NCI-H2196 treated with DMSO at 0.1 percent for 48 hours (cell line): ENCODE results near the gene PITPNM2.

Experiments used
- DNase-seq: peaks from one replicate; lab custom pipeline; 2025; ENCODE audit not compliant: unreplicated experiment; lab: John Stamatoyannopoulos, UW

The PITPNM2 gene

DNA sequence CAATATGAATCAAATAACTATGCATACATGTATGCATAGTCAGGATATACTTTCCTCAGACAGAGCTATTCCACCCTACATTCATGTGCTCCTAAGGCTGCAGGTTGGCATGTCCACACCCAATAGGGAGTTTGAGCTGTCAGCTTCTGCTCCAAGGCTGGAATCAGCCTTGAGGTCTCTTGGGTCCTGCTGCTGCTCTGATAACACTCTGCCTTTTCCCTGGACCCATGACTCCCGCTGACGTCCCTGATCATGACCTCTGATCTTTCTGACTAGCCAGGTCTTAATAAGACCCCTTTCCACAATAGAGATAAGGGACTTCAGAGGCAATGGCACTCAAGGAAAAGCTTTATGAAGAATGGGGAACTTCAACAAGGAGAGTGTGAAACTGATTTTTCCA lies 5.7 kb downstream of the PITPNM2 start:
- no peak for DNase-seq

- no peak for DNase-seq
Observed at GRCh38 chr12:123143736-123144461, 7.0 kb downstream of the PITPNM2 start.

DNA sequence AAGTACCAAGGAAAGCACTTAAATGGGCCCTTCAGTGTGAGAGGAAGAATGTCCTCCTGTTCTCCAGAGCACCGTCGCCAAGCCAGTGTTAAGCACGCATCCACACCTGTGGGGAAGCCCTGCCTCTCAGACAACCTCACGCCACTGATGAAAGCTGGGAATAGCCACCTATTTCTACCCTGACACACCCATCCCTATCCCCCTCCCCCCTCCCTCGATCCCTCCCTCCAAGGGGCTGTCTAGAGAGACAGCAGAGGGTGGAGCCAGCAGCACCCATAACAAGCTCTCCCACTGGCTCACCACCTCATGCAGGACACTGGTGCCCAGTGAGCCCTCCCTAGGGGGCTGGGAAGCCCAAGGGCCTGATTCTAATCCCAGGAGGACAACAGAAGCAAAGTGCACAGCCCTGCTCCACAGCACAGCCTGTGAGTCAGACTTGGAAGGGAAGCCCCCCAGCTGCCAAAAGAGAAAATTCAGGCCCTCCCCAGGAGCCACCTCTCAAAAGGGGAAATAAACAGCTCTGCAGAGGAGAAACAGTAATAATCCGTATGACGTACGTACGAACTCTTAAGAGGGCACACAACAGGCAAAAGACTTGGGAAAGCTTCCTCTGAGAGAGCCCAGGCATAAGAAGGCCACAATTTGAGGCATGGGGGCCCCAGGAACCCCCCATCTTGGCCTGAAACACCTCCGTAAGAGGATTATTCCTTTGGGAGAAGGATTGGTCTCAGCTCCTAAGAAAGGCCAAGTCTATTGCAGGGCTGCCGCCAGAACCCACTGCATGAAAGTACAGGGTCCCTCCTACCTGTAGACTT lies 7.8 kb downstream of the PITPNM2 start:
- DNase-seq, result no peak

- DNase-seq, result no peak
Observed at GRCh38 chr12:123142518-123142840, 8.4 kb downstream of the PITPNM2 start.

GRCh38 chr12:123141615-123142517 lies 9.0 kb downstream of the PITPNM2 start:
- DNase-seq, result no peak

DNA sequence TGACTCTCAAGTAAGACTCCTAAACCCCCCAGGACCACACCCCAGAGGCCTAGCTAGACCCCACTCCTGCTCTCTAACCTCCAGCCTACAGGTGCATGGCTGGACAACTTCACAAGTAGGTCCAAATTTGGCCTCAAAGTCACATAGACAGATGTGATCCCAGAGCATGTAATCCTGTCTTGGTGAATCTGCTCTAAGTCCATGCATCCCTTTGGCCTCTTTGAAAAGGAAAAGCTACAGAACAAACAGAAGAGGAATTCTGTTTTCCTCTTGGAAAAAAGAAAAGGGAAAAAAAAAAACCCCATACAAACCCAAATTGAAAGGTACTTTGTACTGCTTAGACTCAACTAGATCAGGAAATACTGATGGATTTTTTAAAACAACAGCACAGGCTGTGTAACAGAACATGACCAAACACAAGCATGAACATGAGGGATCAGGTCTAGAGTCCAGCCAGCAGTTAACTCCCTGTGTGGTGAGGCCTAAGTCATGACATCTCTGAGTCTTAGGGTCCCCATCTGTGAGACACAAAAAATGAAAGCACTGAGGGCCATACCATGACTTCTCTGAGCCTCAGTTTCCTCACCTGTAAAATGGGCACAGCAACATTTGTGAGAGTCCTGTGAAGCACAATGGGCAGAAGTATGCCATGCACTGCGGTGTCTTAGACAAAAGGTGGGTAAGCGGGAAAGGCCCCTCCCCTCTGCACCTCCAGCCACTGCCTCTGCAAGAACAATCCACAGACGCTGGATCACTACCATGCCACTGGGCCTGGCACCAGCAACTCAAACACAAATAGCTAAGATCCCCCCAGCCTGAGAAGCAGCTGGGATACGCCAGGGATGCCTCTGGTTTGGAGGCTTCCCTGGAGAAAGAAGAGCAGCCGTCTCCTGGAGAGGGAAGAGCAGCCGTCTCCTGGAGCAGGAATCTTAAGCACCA lies 9.9 kb downstream of the PITPNM2 start:
- DNase-seq, result no peak

DNA sequence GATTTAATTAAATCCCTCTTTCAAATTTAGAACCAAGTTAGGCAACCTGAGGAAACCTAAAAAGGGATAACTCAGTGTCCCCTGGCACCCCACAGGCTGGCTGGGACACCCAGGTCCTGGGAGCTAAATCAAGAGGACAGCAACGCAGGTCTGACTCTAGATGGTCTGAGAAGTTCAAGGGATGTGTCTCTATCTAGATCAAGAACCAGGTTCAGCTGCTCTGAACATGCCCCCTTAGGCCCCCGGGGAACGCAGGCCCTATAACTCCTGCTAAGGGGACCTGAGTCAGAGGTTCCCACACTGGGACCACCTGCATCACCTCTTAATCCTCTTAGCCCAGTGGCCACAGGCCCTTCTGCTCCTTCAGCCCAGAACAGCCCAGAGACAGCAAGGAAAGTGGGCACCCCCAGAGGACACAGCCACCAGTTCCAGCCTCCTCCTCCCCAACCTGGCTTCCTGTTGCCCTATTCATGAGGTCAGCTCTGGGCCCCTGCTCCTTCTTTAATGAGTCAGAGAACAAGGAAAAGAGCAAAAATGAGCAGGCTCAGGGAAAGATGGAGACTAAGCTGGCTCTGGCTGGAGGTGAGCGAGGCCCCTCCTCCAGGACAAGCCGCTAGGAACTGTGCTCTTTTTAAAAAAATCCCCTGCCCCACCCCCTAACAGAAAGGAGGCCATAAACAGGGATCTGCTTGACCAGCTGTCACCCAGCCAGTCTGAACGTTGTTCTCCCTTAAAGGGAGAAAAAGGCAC lies 10.8 kb downstream of the PITPNM2 start:
- DNase-seq, result peak; percentile 19

DNA sequence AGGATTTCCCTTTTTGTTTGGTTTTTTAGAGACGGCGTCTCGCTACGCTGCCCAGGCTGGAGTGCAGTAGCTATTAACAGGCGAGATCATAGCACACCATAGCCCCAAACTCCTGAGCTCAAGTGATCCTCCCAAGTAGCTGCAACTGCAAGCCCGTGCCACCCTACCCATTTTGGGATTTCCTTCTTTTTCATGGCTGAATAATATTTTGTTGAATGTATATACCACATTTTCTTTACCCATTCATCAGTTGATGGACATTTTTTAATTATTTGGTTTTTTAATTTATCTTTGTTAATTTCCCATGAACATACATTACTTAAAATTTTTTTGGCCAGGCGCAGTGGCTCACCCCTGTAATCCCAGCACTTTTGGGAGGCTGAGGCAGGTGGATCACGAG lies 15.2 kb downstream of the PITPNM2 start:
- DNase-seq, result no peak

DNA sequence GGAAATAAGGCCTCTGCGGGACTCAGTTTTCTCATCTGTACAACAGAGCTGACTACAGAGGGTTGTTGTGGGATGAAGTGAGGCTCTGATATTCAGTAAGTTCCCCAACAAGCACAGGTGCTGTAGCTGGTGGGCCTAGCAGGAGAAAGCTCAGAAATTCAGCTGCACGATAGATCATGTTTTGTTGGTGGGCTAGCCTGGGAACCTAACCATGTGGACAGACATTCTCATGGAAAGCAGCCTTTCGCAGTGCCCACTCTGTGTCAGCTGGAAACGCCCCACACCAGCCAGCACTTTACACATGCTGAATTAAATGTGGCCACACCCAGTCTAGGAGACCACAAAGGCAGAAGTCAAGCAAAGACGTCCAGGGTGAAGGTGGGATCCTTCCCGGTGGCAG lies 16.1 kb downstream of the PITPNM2 start:
- DNase-seq, result no peak

GRCh38 chr12:123134271-123134671 lies 16.6 kb downstream of the PITPNM2 start:
- no peak for DNase-seq

- no peak for DNase-seq
Observed at GRCh38 chr12:123133701-123134100, 17.2 kb downstream of the PITPNM2 start.

DNA sequence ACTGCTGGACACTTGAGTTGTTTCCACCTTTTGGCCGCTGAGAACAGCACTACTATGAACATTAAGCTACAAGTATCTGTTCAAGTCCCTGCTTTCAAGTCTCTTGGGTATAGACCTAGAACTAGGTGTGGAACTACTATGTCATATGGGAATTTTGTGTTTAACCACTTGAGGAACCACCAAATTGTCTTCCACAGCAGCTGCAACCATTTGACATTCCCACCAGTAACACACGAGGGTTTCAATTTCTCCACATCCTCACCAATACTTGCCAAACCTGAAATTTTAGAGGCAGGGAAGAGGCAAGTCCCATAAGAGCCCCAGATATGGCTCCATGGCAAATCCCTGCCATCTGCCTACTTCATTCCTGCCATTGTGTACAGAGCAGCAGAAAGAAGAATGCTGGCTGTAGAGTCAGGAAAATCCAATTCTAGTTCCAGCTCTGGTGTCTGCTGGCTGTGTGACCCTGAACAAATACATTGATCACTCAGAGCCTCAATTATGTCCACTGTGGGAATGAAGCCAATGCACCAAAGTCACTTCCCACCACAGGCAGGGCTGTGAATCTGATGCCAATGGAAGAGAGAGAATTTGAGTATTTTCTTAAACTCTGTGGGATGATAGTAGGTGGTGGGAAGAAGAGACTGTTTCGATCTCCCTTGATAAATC lies 17.8 kb downstream of the PITPNM2 start:
- peak; percentile 53 for DNase-seq

DNA sequence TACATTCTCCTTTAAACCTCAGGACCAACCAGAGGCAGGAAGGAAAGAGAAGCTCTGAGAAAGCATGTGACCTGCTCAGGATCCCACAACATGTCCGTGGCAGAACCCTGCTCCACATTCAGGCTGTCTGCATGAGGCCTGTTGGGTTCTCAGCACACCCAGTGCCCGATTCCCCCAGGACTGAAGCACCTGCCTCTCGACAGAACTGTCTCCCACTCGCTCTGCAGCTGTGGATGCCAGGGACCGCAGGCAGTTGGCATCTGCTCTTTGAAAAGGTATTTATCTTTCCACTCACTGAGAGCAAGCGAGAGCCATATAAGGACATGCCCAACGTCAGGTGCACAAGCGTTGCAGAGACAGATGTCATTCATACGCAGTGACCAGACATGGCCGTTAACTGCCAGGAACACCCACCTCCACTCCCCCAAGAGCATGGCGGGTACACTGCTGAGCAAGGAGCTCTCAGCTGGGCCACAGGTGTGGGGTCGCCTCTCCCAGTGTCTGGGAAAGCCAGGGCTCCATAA lies 18.9 kb downstream of the PITPNM2 start:
- peak; percentile 94 for DNase-seq

DNA sequence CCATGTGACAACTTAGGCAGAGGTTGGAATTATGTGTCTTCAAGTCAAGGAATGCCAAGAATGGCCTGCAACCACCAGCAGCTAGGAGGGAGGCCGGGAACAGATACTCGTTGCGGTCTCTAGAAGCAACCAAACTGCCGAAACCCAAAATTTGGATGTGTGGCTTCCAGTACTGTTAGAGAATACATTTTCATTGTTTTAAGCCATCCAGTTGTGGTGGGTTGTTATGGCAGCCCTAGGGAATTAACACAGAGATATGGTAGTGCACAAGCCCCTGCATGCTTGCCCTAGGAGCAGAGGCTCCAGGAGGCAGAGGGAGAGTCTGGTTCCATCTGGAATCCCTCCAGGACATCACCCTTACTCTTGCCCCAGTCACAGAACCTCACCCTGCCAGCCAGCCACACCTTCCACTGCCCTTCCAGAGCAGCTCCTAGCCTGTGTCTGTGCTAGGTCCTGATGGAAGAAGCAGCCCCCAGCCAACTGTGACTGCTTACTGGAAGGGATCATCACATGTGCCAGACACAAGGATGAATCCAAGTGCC lies 19.5 kb downstream of the PITPNM2 start:
- no peak for DNase-seq

DNA sequence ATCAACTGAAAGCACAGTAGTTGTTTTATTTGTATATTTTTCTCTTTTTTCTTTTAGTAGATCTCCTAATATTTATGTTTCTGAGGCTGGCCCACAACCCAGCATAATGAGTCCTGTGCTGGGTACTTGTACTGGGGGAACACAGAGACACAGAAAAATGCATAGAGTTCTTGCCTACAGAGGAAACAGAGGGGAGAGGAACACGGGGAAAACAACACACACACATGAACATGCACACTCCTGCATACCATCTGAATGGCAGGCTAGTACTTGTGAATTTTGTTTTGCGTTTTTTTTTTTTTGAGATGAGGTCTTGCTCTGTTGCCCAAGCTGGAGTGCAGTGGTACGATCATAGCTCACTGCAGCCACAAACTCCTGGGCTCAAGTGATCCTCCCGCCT lies 21.3 kb downstream of the PITPNM2 start:
- DNase-seq, result no peak

GRCh38 chr12:123127182-123127495 lies 23.8 kb downstream of the PITPNM2 start:
- DNase-seq, result no peak

DNA sequence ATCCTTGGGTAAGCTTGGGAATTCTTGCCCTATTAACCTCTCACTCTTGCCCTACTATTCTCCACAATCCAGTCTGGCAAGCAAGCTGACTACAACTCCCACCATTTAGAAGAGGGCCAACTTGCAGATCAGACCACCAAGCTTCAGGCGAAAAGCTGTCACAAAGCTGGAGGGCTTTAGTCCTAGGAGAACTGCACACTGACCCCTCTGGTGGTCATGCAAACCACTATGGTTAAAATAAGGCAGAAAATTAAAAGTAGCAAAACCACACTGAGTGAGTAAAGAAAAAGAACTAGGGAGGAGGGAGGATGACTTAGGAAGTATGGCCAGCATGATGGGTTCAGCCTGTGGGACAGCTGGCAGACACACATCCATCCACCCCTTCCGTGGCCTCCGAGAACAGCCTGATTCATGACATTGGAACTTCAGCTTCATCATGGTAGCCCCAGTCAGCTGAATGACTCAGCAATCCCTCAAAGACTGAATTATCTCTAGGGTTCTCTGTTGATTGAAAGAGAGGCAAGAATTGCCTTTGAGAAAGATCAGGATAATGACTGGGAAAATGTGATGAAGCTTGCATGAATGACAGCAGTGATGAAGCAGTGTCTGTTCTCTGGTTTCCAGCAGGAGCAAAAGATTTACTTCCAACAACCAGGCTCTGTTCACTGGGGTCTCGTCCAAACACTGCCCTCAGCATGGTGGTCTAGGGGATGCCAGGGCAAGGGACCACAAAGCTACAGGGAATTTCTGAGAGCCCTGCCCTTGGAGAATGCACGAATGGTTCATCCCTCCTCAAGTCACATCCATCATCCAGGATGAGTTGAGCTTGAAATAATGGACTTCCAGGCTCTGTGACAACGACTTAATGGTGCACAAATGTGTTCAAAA lies 24.4 kb downstream of the PITPNM2 start:
- no peak for DNase-seq

- no peak for DNase-seq
Observed at GRCh38 chr12:123122626-123123025, 28.3 kb downstream of the PITPNM2 start.
